NCI-H2029 (cell line): ENCODE results near the gene AMFR.

Source experiments
- DNase-seq: peaks from one replicate; lab custom pipeline; 2025; lab: John Stamatoyannopoulos, UW

Gene AMFR

DNA sequence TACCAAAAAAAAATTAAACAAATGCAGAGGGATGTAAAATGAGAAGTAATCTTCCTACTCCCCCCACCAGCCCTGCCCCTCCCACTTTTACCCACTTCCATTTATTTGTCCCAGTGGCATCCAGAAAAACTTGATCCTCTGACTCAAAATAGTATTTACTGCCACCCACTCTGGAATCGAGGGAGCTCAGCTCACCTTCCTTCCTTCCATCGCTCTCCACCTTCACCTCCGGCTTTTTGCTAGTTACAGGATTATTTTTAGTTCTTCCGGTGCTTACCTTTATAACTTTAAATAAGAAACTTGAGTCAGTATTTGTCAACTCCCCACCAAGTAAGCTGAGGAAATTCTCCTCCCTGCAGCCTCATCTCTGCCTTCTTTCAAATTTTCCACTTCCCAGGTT, 94.9 kb downstream of the AMFR start:
- no peak for DNase-seq

- no peak for DNase-seq
Measured at GRCh38 chr16:56329887-56330286, 95.5 kb downstream of the AMFR start.

DNA sequence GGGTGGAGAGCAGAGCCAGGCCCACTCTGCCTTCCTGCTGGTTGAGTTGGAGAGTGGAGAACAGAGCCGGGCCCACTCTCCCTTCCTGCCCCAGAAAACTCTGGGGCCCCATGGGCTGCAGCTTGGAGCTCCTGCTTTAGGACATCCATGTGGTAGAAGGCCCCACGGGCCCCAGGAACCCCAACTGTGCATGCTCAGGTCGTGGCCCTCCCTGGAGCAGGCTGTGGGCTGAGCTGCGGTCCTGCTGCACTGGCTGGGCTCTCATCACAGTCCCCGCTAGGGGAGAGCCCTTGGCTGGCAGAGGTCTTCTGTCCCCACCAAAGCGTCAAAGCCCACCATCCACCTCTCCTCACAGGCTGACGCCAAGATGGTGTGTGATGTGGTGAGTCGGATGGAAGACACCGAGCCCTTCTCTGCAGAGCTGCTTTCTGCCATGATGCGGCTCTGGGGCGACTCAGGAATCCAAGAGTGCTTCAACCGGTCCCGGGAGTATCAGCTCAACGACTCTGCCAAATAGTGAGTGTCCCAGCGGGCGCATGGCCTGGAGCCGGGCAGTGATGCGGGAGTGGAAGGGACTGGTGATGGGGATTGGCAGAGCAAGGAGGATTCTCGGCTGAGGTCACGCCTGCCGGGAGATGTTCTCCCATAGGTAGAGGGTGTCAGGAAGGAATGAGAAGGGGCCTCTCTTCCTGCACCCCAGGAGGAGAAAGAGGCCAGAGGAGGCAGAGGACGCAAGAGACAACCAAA, 96.9 kb downstream of the AMFR start:
- no peak for DNase-seq

DNA sequence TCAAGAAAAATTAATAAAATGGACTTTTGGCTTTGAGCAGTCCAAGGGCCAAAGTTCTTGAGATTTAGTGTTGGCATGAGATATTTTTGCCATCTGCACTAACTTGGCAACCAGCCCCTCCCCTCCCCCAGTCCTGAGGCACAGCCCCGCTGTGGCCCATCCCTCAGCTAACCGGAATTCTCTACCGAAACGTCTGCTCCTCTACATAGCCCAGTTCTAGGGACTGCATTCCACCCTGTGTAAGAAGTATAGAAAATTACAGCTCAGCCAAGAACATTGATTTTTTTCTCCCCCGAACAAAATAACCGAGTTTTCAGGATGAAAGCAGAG, 97.5 kb downstream of the AMFR start:
- DNase-seq = no peak

DNA sequence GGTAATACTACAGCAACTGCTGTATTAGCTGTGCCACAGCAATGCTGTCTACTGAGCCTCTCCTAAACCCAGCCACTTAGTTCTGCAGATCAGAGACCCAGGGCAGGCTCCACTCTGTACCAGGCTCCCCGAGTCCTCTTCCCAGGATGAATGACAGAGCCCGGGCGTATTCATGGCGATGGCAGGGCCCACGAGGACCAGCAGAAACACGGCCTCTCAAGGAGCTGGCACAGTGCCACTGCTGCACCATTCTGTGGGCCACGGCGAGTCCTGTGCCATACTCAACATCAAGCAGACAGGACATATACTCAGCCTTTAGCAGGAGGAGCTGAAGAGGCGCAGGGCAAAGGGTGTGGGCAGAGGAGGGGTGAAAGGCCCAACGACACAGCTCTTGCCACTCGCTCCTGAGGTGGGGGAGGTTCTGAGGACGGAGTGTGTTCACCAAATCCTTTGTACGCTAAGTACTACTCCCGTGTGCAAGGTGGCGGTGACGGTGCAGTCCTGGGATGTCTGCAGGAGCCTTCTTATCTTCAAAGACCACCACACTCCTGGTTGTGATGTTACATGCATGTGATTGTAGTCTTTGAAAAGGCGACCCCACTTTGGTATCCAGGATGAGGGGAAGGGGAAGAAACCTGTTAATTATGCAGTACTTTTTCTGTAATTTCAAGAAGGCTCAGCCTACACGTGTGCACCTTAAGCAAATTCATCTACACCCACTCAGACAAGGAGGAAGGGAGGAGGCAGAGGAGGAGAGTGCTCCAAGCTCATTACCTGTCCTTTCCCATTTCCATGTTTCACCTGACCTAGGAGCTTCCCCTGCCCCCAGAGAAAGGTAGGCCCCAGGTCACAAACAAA, 98.0 kb downstream of the AMFR start:
- DNase-seq = no peak

DNA sequence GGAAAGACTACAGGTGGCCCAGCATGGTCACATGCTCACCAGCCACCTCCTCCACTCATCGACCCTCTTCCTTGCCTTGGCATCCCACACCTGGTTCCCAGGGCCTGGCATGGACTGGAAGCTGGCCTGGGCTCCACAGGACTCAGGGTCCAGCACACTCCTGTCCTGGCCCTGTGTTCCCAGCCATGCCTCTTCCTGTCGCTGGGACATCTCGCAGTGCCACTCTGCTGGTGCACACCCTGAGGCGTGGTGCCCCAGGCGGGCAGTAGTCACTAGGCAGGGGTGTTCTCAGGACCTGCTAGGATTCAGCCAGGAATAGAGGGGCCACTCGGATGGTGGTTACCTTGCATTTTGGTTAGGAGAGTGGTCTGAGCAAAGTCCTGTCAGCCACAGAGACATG, 99.4 kb downstream of the AMFR start:
- no peak for DNase-seq

- DNase-seq = no peak
Measured at GRCh38 chr16:56324406-56324805, 100.9 kb downstream of the AMFR start.

DNA sequence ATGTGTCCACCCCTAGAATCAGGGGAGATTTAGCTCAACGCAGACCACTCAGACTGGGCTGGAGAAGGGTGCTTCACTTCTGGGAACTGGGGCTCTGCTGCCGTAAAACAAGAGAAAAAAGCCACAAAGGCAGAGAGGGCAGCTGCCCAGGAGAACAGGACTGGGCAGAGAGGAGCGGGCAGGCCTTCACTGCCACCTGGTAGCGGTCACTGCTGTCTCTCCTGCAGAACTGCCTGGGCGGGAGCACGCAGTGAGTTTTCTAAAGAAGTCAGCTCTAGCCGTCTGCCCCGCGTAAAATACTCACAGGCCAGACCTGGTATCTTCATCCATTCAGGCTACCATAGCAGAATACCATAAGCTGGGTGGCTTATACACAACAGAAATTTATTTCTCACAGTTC, 103.8 kb downstream of the AMFR start:
- no peak for DNase-seq

DNA sequence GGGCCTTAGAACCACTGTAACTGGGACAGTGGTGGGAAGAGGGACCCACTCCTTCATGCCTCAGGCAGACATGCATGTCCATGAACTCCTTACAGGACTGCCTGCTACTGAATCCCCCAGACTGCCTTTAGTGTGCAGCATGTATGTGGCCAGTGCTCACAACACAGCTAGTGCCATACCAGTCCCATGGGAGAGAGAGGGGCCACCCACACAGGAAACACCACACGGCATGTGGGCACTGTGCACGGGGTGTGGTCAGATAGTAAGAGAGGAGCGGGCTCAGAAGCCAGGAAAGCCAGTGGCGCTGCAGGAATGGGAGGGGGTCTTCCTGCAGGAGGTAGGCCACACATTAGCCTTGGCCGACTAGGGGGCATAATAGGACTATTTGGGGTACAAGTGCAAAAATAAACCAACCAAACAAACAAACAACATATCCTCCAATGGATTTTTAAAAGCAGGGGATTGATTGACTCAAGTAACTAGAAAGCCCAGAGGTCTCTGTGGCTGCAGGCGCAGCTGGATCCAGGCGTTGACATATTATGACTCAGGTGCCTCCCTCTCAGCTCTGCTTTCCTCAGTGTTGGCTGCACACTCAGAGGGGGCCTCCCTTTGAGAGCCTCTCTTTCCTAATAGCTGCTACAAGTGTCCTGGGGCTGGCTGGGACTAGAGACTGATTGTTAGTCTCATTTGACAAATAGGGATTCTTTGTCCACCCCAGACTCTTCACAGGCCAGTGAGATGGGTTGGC, 104.4 kb downstream of the AMFR start:
- DNase-seq = no peak

GRCh38 chr16:56320056-56320455, 105.3 kb downstream of the AMFR start:
- DNase-seq = no peak

DNA sequence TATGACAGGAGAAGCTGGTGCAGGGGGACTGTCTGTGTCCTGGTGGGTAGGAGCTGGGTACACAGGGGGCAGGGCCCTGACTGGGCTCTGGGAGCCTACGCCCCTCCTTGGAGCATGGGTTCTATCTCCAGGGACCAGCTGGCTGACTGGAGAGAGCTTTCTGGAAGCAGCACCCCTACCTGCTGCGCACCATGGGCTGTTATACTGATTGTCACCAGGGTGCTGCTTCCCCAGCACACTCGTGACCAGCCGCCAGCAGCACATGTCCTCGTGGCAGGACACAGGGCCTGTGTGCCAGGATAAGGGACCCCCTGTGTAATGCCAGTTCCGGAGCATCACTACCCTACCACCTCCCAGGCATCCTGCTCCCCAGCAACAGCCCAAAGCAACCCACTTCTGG, 106.0 kb downstream of the AMFR start:
- no peak for DNase-seq

DNA sequence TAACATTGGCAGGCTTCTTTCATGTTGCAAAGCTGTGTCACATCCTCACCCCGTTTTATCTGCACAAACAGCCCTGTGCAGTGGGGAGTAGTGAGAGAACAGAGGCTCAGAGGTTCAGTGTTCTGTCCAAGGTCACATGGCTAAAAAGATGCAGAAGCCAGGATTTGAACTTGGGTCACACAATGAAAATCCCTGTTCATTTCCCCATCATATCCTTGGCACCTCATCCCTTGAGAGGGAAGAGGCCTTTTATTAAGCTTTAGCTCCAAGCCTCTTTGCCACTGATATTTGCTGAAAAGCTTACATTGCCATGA, 106.6 kb downstream of the AMFR start:
- no peak for DNase-seq

DNA sequence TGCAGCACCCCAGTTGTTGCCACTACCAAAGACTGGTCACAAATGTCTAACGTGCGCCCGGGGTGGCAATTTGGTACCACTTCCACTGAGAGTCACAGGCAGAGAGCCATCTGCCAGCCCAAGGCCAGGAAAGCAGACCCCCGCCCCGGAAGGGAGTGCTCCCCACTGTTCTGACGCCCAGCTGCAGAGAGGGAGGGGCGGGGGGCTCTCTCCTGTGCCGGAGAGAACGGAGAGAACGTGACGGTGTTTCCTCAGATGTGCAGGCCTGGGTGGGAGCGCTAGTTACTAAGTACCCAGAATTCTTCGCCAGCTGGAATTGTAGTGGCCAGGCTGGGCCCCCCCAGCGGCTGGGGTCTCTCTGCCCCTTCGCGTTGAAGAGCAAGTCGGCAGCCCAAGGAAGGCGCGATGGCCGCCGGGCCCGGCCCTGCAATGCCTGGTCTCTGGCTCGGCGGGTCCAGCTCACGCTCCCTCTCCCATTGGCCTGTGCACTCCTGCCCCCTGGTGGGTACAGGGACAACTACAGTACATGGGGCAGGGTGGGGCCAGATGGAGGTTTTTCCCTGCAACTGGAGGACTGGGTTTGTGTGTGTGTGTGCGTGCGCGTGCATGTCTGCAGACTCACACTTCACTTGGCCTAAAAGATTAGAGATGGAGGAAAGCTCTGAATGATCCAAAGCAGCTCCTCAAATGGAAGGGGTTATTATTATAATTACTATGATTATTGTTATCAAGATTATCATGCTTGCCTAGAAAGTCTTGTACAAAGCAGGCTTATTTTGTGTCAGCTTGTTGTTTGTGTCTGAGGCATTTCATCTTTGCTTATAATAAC, 107.1 kb downstream of the AMFR start:
- DNase-seq = no peak

DNA sequence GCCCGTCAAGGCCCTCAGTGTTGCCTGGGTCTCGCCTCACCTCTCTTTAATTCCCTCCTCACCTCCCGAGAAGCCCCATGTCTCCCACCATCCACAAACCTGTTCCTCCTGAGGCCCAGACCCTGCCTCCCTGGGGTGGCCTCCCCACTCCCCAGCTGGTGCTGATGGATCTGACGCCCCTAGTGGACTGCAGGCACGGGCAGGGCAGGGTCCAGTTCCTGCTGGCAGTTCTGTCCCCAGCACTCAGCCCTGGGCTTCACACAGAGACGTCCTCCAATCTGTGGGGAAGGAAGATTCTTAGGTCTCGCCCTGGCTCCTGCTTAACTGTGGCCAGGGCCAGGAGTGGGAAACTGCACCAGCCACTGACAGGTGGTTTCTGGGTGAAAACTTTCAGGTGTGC, 108.8 kb downstream of the AMFR start:
- DNase-seq = no peak

- DNase-seq = no peak
Measured at GRCh38 chr16:56315955-56316354, 109.4 kb downstream of the AMFR start.

- no peak for DNase-seq
Measured at GRCh38 chr16:56314244-56314850, 111.0 kb downstream of the AMFR start.

- no peak for DNase-seq
Measured at GRCh38 chr16:56312556-56312955, 112.8 kb downstream of the AMFR start.

GRCh38 chr16:56312028-56312300, 113.4 kb downstream of the AMFR start:
- no peak for DNase-seq
